Measurements from ENCODE around the gene GPR162.

GRCh38 chr12:6810758-6811157 is 10.9 kb upstream of the GPR162 start:
- TF ChIP-seq, protein P1, sequence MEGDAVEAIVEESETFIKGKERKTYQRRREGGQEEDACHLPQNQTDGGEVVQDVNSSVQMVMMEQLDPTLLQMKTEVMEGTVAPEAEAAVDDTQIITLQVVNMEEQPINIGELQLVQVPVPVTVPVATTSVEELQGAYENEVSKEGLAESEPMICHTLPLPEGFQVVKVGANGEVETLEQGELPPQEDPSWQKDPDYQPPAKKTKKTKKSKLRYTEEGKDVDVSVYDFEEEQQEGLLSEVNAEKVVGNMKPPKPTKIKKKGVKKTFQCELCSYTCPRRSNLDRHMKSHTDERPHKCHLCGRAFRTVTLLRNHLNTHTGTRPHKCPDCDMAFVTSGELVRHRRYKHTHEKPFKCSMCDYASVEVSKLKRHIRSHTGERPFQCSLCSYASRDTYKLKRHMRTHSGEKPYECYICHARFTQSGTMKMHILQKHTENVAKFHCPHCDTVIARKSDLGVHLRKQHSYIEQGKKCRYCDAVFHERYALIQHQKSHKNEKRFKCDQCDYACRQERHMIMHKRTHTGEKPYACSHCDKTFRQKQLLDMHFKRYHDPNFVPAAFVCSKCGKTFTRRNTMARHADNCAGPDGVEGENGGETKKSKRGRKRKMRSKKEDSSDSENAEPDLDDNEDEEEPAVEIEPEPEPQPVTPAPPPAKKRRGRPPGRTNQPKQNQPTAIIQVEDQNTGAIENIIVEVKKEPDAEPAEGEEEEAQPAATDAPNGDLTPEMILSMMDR (IDR thresholded peaks at IDR 0.05; ENCODE audit: low read depth, low read length): no peak
- no peak for TF ChIP-seq POLR2A (IDR thresholded peaks at IDR 0.05; ENCODE audit: extremely low read depth, insufficient read length)

Data from NB4 (cell line).